ELR (cell line): Measurements from ENCODE around the gene NIN.

Experiments
- DNase-seq: peaks from one replicate; pipeline ENCODE4 v3.0.0-alpha.2; 2015; ENCODE audit warnings: low read depth

The NIN gene

GRCh38 chr14:50830932-50831725 is at the start of gene NIN:
TSS of gene NIN (minus strand) at chr14:50831162. CDS start at chr14:50822056, 9,106 bp downstream.
- DNase-seq, result peak; percentile 86

GRCh38 chr14:50875359-50876070 is 44.6 kb upstream of the NIN start:
- DNase-seq, result peak; percentile 39

- no peak for DNase-seq
These were observed 43.8 kb upstream of the NIN start for GRCh38 chr14:50874757-50875156.

GRCh38 chr14:50871914-50872732 is 41.2 kb upstream of the NIN start, which contains the start of gene ABHD12B:
TSS of gene ABHD12B (plus strand) at chr14:50872053. CDS start at chr14:50872175, 122 bp downstream.
- no peak for DNase-seq

- no peak for DNase-seq
These were observed 40.3 kb upstream of the NIN start for GRCh38 chr14:50871228-50871627.

GRCh38 chr14:50865391-50866076 is 34.6 kb upstream of the NIN start:
- peak; percentile 67 for DNase-seq

- DNase-seq, result no peak
These were observed 34.0 kb upstream of the NIN start for GRCh38 chr14:50864946-50865345.

GRCh38 chr14:50864237-50864636 is 33.3 kb upstream of the NIN start:
- no peak for DNase-seq

- DNase-seq, result no peak
These were observed 31.1 kb upstream of the NIN start for GRCh38 chr14:50862036-50862570.

- DNase-seq, result peak; percentile 86
These were observed 29.6 kb upstream of the NIN start for GRCh38 chr14:50860478-50861086.

GRCh38 chr14:50859296-50859624 is 28.3 kb upstream of the NIN start:
- no peak for DNase-seq

- DNase-seq, result no peak
These were observed 25.7 kb upstream of the NIN start for GRCh38 chr14:50856660-50857059.

- peak; percentile 49 for DNase-seq
These were observed 24.6 kb upstream of the NIN start for GRCh38 chr14:50855558-50855957.

- no peak for DNase-seq
These were observed 23.6 kb upstream of the NIN start for GRCh38 chr14:50854521-50854920.

- DNase-seq, result no peak
These were observed 22.9 kb upstream of the NIN start for GRCh38 chr14:50853891-50854290.

GRCh38 chr14:50846226-50846880 is 15.4 kb upstream of the NIN start:
- DNase-seq, result peak; percentile 96

- no peak for DNase-seq
These were observed 14.2 kb upstream of the NIN start for GRCh38 chr14:50845166-50845565.

GRCh38 chr14:50844391-50844790 is 13.4 kb upstream of the NIN start:
- no peak for DNase-seq

- no peak for DNase-seq
These were observed 8.7 kb upstream of the NIN start for GRCh38 chr14:50839691-50840090.

GRCh38 chr14:50839048-50839447 is 8.1 kb upstream of the NIN start:
- DNase-seq, result peak; percentile 74
